Trophoblast cell (in vitro differentiated cells and primary cell): ENCODE measurements around the gene MYO7B.

Experiments used
- DNase-seq, 2 donors: peaks; one replicate each; pipeline ENCODE4 v3.0.0-alpha.2; 2016
- H2AFZ ChIP-seq: 2 replicates; pipeline ENCODE4 v1.6.1; 2013; ENCODE audit warnings: low read length, moderate library complexity, mild to moderate bottlenecking; ENCODE audit not compliant: insufficient read depth, poor library complexity
- H2AK5ac ChIP-seq: 2 replicates; pipeline ENCODE4 v1.6.1; 2013; ENCODE audit warnings: mild to moderate bottlenecking, low read length
- H2BK120ac ChIP-seq: 2 replicates; pipeline ENCODE4 v1.6.1; 2013; ENCODE audit warnings: low read length, mild to moderate bottlenecking, moderate library complexity; ENCODE audit not compliant: insufficient read depth, poor library complexity
- H2BK12ac ChIP-seq: 2 replicates; pipeline ENCODE4 v1.6.1; 2013; ENCODE audit warnings: mild to moderate bottlenecking, low read length, moderate library complexity
- H2BK5ac ChIP-seq: 2 replicates; pipeline ENCODE4 v1.6.1; 2013; ENCODE audit warnings: low read length, low read depth, moderate library complexity, mild to moderate bottlenecking; ENCODE audit not compliant: poor library complexity
- H3K14ac ChIP-seq: 2 replicates; pipeline ENCODE4 v1.6.1; 2013; ENCODE audit warnings: mild to moderate bottlenecking, low read length
- H3K18ac ChIP-seq: 2 replicates; pipeline ENCODE4 v1.6.1; 2013; ENCODE audit warnings: mild to moderate bottlenecking, low read length
- H3K23ac ChIP-seq: 2 replicates; pipeline ENCODE4 v1.6.1; 2013; ENCODE audit warnings: low read length
- H3K27ac ChIP-seq: 2 replicates; pipeline ENCODE4 v1.5.1; 2013; ENCODE audit warnings: low read depth, mild to moderate bottlenecking, inconsistent platforms, low read length, moderate library complexity
- H3K27me3 ChIP-seq: 2 replicates; pipeline ENCODE4 v1.6.1; 2013; ENCODE audit warnings: inconsistent platforms, mild to moderate bottlenecking, low read length, moderate library complexity; ENCODE audit not compliant: insufficient read depth
- H3K36me3 ChIP-seq, 2 experiments: 1 replicate in 1 of 2; 2 replicates in 1 of 2; pipeline ENCODE4 v1.6.1; 2013; ENCODE audit warnings: low read length in 2 of 2, mild to moderate bottlenecking in 2 of 2, moderate library complexity in 1 of 2; ENCODE audit not compliant: insufficient read depth in 2 of 2, control insufficient read depth in 1 of 2
- H3K4ac ChIP-seq: 2 replicates; pipeline ENCODE4 v1.6.1; 2013; ENCODE audit warnings: low read depth, mild to moderate bottlenecking, low read length, moderate library complexity
- H3K4me1 ChIP-seq, 2 experiments: 1 replicate in 1 of 2; 2 replicates in 1 of 2; pipeline ENCODE4 v1.6.1; 2013; ENCODE audit warnings: low read length in 2 of 2, mild to moderate bottlenecking in 2 of 2, moderate library complexity in 1 of 2; ENCODE audit not compliant: insufficient read depth in 2 of 2, control insufficient read depth in 1 of 2
- H3K4me2 ChIP-seq: 2 replicates; pipeline ENCODE4 v1.6.1; 2013; ENCODE audit warnings: inconsistent platforms, mild to moderate bottlenecking, low read length, moderate library complexity
- H3K4me3 ChIP-seq: 2 replicates; pipeline ENCODE4 v1.5.1; 2013; ENCODE audit warnings: mild to moderate bottlenecking, low read depth, low read length, inconsistent platforms
- H3K79me1 ChIP-seq: one replicate; pipeline ENCODE4 v1.6.1; 2013; ENCODE audit warnings: low read length
- H3K79me2 ChIP-seq: 2 replicates; pipeline ENCODE4 v1.6.1; 2013; ENCODE audit warnings: low read length, mild to moderate bottlenecking; ENCODE audit not compliant: control insufficient read depth, insufficient read depth, poor library complexity
- H3K9ac ChIP-seq: 2 replicates; pipeline ENCODE4 v1.6.1; 2013; ENCODE audit warnings: mild to moderate bottlenecking, low read length
- H3K9me3 ChIP-seq: 2 replicates; pipeline ENCODE4 v1.6.1; 2013; ENCODE audit warnings: low read depth, mild to moderate bottlenecking, control low read depth, inconsistent platforms, low read length; ENCODE audit not compliant: insufficient read depth
- H4K12ac ChIP-seq: 2 replicates; pipeline ENCODE4 v1.6.1; 2013; ENCODE audit warnings: low read depth, mild to moderate bottlenecking, low read length, moderate library complexity
- H4K8ac ChIP-seq: 2 replicates; pipeline ENCODE4 v1.6.1; 2013; ENCODE audit warnings: low read depth, mild to moderate bottlenecking, low read length, moderate library complexity
- H4K91ac ChIP-seq: one replicate; pipeline ENCODE4 v1.6.1; 2013; ENCODE audit warnings: low read depth, mild to moderate bottlenecking, low read length, moderate library complexity
- WGBS: extraction: QIAGEN DNeasy Blood & Tissue Kit; methylation state at CpG from one replicate; pipeline ENCODE4 v1.1.7; 2013; ENCODE audit warnings: missing lambda C conversion rate; ENCODE audit not compliant: insufficient read length, insufficient coverage; ENCODE audit errors: extremely low coverage; 5-methylcytosine and 5-hydroxymethylcytosine counted together

MYO7B gene

DNA sequence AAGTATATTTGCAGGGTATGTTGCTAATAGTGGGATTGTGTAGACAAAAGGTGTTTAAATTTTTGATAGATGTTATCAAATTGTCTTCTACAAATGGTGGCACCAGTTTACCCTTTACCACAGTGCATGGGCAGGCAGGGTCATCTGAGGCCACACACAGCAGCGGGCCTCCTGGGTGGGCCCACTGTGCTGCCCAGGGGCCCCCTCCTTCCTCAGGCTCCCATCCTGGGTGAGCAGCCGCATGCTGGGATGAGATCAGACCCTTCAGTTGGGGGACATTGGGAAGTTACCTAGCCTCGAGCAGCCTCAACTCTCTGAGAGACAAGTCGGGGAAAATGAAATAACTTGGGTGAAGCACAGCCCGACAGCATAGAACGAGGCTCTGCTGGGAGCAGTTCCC lies 9.7 kb downstream of the MYO7B start:
- H3K79me2 ChIP-seq: no peaks in the 10 kb centered on the region
- H2BK12ac ChIP-seq: no peak overlapping the region
- no peak overlapping the region for H2AFZ ChIP-seq
- no peak overlapping the region for H4K8ac ChIP-seq
- H3K36me3 ChIP-seq: no peaks in the 10 kb centered on the region
- WGBS: no CpG with 5 or more reads among the region's 6 CpGs
- H4K12ac ChIP-seq: no peak overlapping the region
- H3K79me1 ChIP-seq: no peaks in the 10 kb centered on the region
- no peak overlapping the region for H2BK120ac ChIP-seq
- no peak overlapping the region for H3K14ac ChIP-seq
- H3K27ac ChIP-seq: no peak overlapping the region
- no peak overlapping the region for H3K4me3 ChIP-seq
- no peak overlapping the region for H3K9ac ChIP-seq
- no peak overlapping the region for H3K4ac ChIP-seq
- H3K27me3 ChIP-seq: no peaks in the 10 kb centered on the region
- no peak overlapping the region for H2BK5ac ChIP-seq
- no peaks in the 10 kb centered on the region for H3K4me1 ChIP-seq
- peaks cover 1% of the 10 kb centered on the region for H3K9me3 ChIP-seq
- no peak overlapping the region for H4K91ac ChIP-seq
- no peak overlapping the region for H2AK5ac ChIP-seq
- no peak overlapping the region for H3K23ac ChIP-seq
- no peak overlapping the region for H3K18ac ChIP-seq
- DNase-seq: no peak
- no peak overlapping the region for H3K4me2 ChIP-seq

DNA sequence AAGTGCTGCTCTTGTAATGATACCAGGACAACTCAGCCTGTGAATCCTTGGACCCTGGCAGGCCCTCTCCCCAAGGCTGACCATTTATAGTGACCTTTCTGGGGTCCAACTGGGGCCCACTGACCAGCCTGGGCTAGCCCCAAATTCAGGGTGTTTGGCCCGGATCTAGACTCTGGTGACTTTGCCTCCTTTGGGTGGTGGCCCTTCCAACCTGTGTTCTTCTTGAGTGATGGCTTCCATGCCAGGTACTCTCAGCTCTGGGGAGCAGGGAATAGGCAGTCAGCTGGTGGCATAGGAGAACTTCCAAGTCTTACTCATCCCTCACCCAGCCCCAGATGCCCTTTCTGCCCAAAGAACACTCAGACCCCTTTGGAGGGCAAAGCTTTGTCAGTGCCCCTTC lies 10.3 kb downstream of the MYO7B start:
- H3K79me1 ChIP-seq: no peaks in the 10 kb centered on the region
- H2BK12ac ChIP-seq: no peak overlapping the region
- no peak overlapping the region for H2BK5ac ChIP-seq
- H4K12ac ChIP-seq: no peak overlapping the region
- no peak overlapping the region for H4K8ac ChIP-seq
- H2BK120ac ChIP-seq: no peak overlapping the region
- no peak overlapping the region for H2AK5ac ChIP-seq
- peaks cover 1% of the 10 kb centered on the region for H3K9me3 ChIP-seq
- no peak overlapping the region for H3K4me2 ChIP-seq
- H3K36me3 ChIP-seq: no peaks in the 10 kb centered on the region
- no peak overlapping the region for H3K23ac ChIP-seq
- no peaks in the 10 kb centered on the region for H3K4me1 ChIP-seq
- no peak overlapping the region for H3K27ac ChIP-seq
- no peak overlapping the region for H3K4ac ChIP-seq
- H3K18ac ChIP-seq: no peak overlapping the region
- no CpG with 5 or more reads among the region's 1 CpG for WGBS
- no peak overlapping the region for H3K4me3 ChIP-seq
- no peak overlapping the region for H4K91ac ChIP-seq
- H3K79me2 ChIP-seq: no peaks in the 10 kb centered on the region
- no peak for DNase-seq
- H3K27me3 ChIP-seq: no peaks in the 10 kb centered on the region
- H3K9ac ChIP-seq: no peak overlapping the region
- H2AFZ ChIP-seq: no peak overlapping the region
- H3K14ac ChIP-seq: no peak overlapping the region

DNA sequence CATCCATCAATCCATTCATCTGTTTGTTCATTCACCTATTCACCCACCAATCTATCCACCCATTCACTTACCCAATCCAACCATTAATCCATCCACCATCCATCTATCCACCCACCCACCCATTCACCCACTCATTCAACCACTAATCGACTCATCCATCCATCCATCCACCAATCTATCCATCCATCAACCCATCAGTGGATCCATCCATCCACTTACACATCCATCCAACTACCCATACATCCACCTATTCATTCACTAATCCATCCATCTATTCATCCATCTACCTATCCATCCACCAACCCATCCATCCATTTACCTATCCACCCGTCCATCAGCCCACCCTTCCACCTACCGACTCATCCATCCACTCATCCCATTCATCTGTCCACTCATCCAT lies 11.3 kb downstream of the MYO7B start:
- H2BK5ac ChIP-seq: no peak overlapping the region
- no peaks in the 10 kb centered on the region for H3K79me1 ChIP-seq
- no peak overlapping the region for H4K8ac ChIP-seq
- H3K23ac ChIP-seq: no peak overlapping the region
- H4K12ac ChIP-seq: no peak overlapping the region
- no peaks in the 10 kb centered on the region for H3K36me3 ChIP-seq
- no peak overlapping the region for H3K9ac ChIP-seq
- H3K4ac ChIP-seq: no peak overlapping the region
- no peak overlapping the region for H3K18ac ChIP-seq
- H2AFZ ChIP-seq: no peak overlapping the region
- H3K4me1 ChIP-seq: no peaks in the 10 kb centered on the region
- H3K27me3 ChIP-seq: no peaks in the 10 kb centered on the region
- DNase-seq: no peak
- no peaks in the 10 kb centered on the region for H3K9me3 ChIP-seq
- H3K27ac ChIP-seq: no peak overlapping the region
- H3K4me2 ChIP-seq: no peak overlapping the region
- no peak overlapping the region for H2AK5ac ChIP-seq
- no peak overlapping the region for H3K4me3 ChIP-seq
- no peaks in the 10 kb centered on the region for H3K79me2 ChIP-seq
- H4K91ac ChIP-seq: no peak overlapping the region
- H2BK120ac ChIP-seq: no peak overlapping the region
- no peak overlapping the region for H2BK12ac ChIP-seq
- H3K14ac ChIP-seq: no peak overlapping the region
- 100% methylated on average over 2 of the region's 3 CpGs for WGBS

DNA sequence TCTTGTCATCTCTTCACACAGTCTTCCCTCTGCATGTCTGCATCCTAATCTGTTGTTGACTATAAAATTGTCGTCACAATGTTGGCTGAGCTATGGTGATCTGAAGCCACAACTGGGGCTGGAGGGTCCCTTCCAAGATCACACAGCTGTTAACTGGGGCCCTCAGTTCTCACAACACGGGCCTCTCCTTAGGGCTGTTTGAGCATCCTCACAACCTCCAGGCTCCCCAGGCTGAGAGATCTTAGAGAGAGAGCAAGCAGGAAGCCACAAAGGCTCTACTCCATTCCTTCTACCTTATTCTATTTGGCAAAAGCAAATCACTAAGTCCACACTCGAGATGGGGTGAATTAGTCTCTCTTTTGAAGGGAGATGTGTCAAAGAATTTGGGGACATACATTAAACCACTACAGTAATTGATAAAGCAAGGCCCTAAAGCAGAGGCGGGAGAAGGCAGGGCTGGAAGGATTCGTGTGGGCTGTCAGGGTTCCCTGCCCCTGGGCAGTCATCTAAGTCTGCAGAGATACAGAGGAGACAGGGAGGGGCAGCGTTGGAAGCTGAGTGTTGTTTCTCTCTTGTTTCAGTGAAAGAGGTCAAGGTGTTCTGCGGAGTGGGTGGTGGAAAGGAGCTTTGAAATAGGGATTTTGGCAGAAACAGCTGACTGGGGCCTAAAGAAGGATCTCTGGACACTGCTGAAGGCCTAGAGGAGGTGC lies 15.9 kb downstream of the MYO7B start:
- no peaks in the 10 kb centered on the region for H3K79me2 ChIP-seq
- no peak overlapping the region for H2BK120ac ChIP-seq
- H3K9ac ChIP-seq: no peak overlapping the region
- no peaks in the 10 kb centered on the region for H3K27me3 ChIP-seq
- H3K27ac ChIP-seq: no peak overlapping the region
- H3K79me1 ChIP-seq: no peaks in the 10 kb centered on the region
- H2AK5ac ChIP-seq: no peak overlapping the region
- WGBS: no CpG with 5 or more reads among the region's 7 CpGs
- no peaks in the 10 kb centered on the region for H3K36me3 ChIP-seq
- no peak overlapping the region for H2AFZ ChIP-seq
- H3K14ac ChIP-seq: no peak overlapping the region
- H3K18ac ChIP-seq: no peak overlapping the region
- H3K4ac ChIP-seq: no peak overlapping the region
- no peak overlapping the region for H2BK12ac ChIP-seq
- H4K91ac ChIP-seq: no peak overlapping the region
- no peaks in the 10 kb centered on the region for H3K4me1 ChIP-seq
- H3K23ac ChIP-seq: no peak overlapping the region
- H3K4me2 ChIP-seq: no peak overlapping the region
- H4K12ac ChIP-seq: no peak overlapping the region
- H2BK5ac ChIP-seq: no peak overlapping the region
- no peak for DNase-seq
- no peaks in the 10 kb centered on the region for H3K9me3 ChIP-seq
- H4K8ac ChIP-seq: no peak overlapping the region
- no peak overlapping the region for H3K4me3 ChIP-seq
